IMR-90 (cell line): Measurements from ENCODE around the gene SMG5. TPM values are rescaled to one million over a fixed set of nuclear protein-coding genes. Genes with fewer than 3 reads are reported as not detected.

Source experiments
- ATAC-seq: fragments of 200-7000 bp; cut with Tn5 transposase; 2 replicates; pipeline ENCODE4 v1.9.1; 2020; ENCODE audit warnings: low read depth, mild to moderate bottlenecking, moderate library complexity
- BruUV-seq: library from RNA; stranded (reverse); fragments of 400-500 nt; replicated peaks from 2 replicates; lab custom pipeline; 2021; lab: Mats Ljungman, UMichigan
- CTCF ChIA-PET: fragments of 300-600 bp; formaldehyde crosslinking; extraction: SDS; loops from one replicate; lab custom pipeline; 2021; ENCODE audit warnings: antibody characterized with exemption; lab: Yijun Ruan, JAX
- POLR2A ChIA-PET: fragments of 300-600 bp; sonication (Branson Sonifier 250); formaldehyde crosslinking; loops from one replicate; lab custom pipeline; 2022; ENCODE audit warnings: antibody characterized with exemption; ENCODE audit not compliant: unreplicated experiment; lab: Charles Lee
- DNase-seq: peaks from one replicate; pipeline ENCODE4 v3.0.0; 2013
- H2AFZ ChIP-seq: replicated peaks from 2 replicates; pipeline ENCODE3; 2013; ENCODE audit warnings: low read length, mild to moderate bottlenecking; ENCODE audit not compliant: poor library complexity
- H2AK5ac ChIP-seq: 2 replicates; pipeline ENCODE4 v1.6.1; 2013; ENCODE audit warnings: low read depth, low read length, inconsistent platforms
- H2AK9ac ChIP-seq: replicated peaks from 2 replicates; pipeline ENCODE3; 2013; ENCODE audit warnings: mild to moderate bottlenecking, low read depth, low read length, moderate library complexity; ENCODE audit not compliant: poor library complexity
- H2BK120ac ChIP-seq: 2 replicates; pipeline ENCODE4 v1.6.1; 2013; ENCODE audit warnings: low read depth, low read length, inconsistent platforms
- H2BK15ac ChIP-seq: 3 replicates; pipeline ENCODE4 v1.6.1; 2013; ENCODE audit warnings: low read depth, low read length, inconsistent platforms
- H2BK20ac ChIP-seq: 2 replicates; pipeline ENCODE4 v1.6.1; 2013; ENCODE audit warnings: low read depth, mild to moderate bottlenecking, inconsistent platforms, low read length, moderate library complexity
- H2BK5ac ChIP-seq: 2 replicates; pipeline ENCODE4 v1.6.1; 2013; ENCODE audit warnings: mild to moderate bottlenecking, low read depth, low read length, inconsistent platforms; ENCODE audit not compliant: poor library complexity, severe bottlenecking
- H3K14ac ChIP-seq: replicated peaks from 2 replicates; pipeline ENCODE4 v1.6.1; 2013; ENCODE audit warnings: low read depth, low read length, inconsistent platforms
- H3K18ac ChIP-seq: 2 replicates; pipeline ENCODE4 v1.6.1; 2013; ENCODE audit warnings: low read depth, low read length, control low read depth
- H3K23ac ChIP-seq: 2 replicates; pipeline ENCODE4 v1.6.1; 2013; ENCODE audit warnings: low read depth, low read length, inconsistent platforms
- H3K27ac ChIP-seq: 2 replicates; pipeline ENCODE4 v1.5.1; 2013; ENCODE audit warnings: mild to moderate bottlenecking, control low read depth, low read length; ENCODE audit not compliant: insufficient read depth
- H3K27me3 ChIP-seq: 2 replicates; pipeline ENCODE4 v1.6.1; 2013; ENCODE audit warnings: low read length; ENCODE audit not compliant: control insufficient read depth, insufficient read depth
- H3K36me3 ChIP-seq: 2 replicates; pipeline ENCODE4 v1.6.1; 2013; ENCODE audit warnings: low read length, mixed read lengths; ENCODE audit not compliant: control insufficient read depth, insufficient read depth
- H3K4ac ChIP-seq: 2 replicates; pipeline ENCODE4 v1.6.1; 2013; ENCODE audit warnings: low read depth, low read length, inconsistent platforms
- H3K4me1 ChIP-seq: 2 replicates; pipeline ENCODE4 v1.6.1; 2013; ENCODE audit warnings: low read length, mixed read lengths; ENCODE audit not compliant: control insufficient read depth, insufficient read depth
- H3K4me2 ChIP-seq: 2 replicates; pipeline ENCODE4 v1.6.1; 2013; ENCODE audit warnings: low read depth, mild to moderate bottlenecking, control low read depth, low read length, moderate library complexity
- H3K4me3 ChIP-seq: 2 replicates; pipeline ENCODE4 v1.5.1; 2013; ENCODE audit warnings: low read depth, mild to moderate bottlenecking, control low read depth, low read length, moderate library complexity; ENCODE audit not compliant: insufficient read depth
- H3K56ac ChIP-seq: 2 replicates; pipeline ENCODE4 v1.6.1; 2013; ENCODE audit warnings: low read length, inconsistent platforms; ENCODE audit not compliant: insufficient read depth; ENCODE audit errors: extremely low read depth
- H3K79me1 ChIP-seq, 2 experiments: 2 replicates each; pipeline ENCODE4 v1.6.1; 2013; ENCODE audit warnings: low read length in 2 of 2, inconsistent platforms in 1 of 2, low read depth in 1 of 2
- H3K9ac ChIP-seq: 2 replicates; pipeline ENCODE4 v1.6.1; 2013; ENCODE audit warnings: low read depth, low read length, control low read depth
- H3K9me1 ChIP-seq: 2 replicates; pipeline ENCODE4 v1.6.1; 2013; ENCODE audit warnings: low read length, inconsistent platforms; ENCODE audit not compliant: insufficient read depth
- H3K9me3 ChIP-seq: 2 replicates; pipeline ENCODE4 v1.6.1; 2013; ENCODE audit warnings: low read length; ENCODE audit not compliant: control insufficient read depth, insufficient read depth
- H4K20me1 ChIP-seq: 2 replicates; pipeline ENCODE4 v1.6.1; 2013; ENCODE audit warnings: low read length, inconsistent platforms; ENCODE audit not compliant: insufficient read depth
- H4K5ac ChIP-seq: 2 replicates; pipeline ENCODE4 v1.6.1; 2013; ENCODE audit warnings: mild to moderate bottlenecking, low read depth, low read length, control low read depth
- H4K8ac ChIP-seq, 2 experiments: 2 replicates each; pipeline ENCODE4 v1.6.1; 2013; ENCODE audit warnings: low read depth in 2 of 2, low read length in 2 of 2, control low read depth in 1 of 2, inconsistent platforms in 1 of 2
- H4K91ac ChIP-seq: 2 replicates; pipeline ENCODE4 v1.6.1; 2013; ENCODE audit warnings: low read depth, low read length, inconsistent platforms; ENCODE audit not compliant: insufficient read depth
- BHLHE40 ChIP-seq: fragments of 150-350 bp; IDR thresholded peaks from 2 replicates; pipeline ENCODE4 v1.6.1; 2016; ENCODE audit warnings: mild to moderate bottlenecking, low read depth, low read length
- CTCF ChIP-seq: conservative IDR thresholded peaks from 2 replicates; pipeline ENCODE4 v1.5.1; 2012; ENCODE audit warnings: mild to moderate bottlenecking, low read depth, low read length, improper control_type of control experiment
- ELK1 ChIP-seq: fragments of 150-350 bp; IDR thresholded peaks from 2 replicates; pipeline ENCODE4 v1.6.1; 2016; ENCODE audit warnings: low read depth, mild to moderate bottlenecking, low read length, moderate library complexity, borderline replicate concordance
- FOS ChIP-seq: fragments of 150-350 bp; IDR thresholded peaks from 2 replicates; pipeline ENCODE4 v1.6.1; 2016; ENCODE audit warnings: low read depth, low read length
- MAFK ChIP-seq: IDR thresholded peaks from 2 replicates; pipeline ENCODE4 v1.6.1; 2012; ENCODE audit warnings: low read depth, low read length, improper control_type of control experiment
- MAZ ChIP-seq: IDR thresholded peaks from 2 replicates; pipeline ENCODE4 v1.6.1; 2012; ENCODE audit warnings: low read depth, mild to moderate bottlenecking, low read length, improper control_type of control experiment, moderate library complexity, borderline replicate concordance
- RAD21 ChIP-seq: IDR thresholded peaks from 2 replicates; pipeline ENCODE4 v1.6.1; 2012; ENCODE audit warnings: low read length, improper control_type of control experiment
- SMC3 ChIP-seq: fragments of 150-350 bp; IDR thresholded peaks from 2 replicates; pipeline ENCODE4 v1.6.1; 2016; ENCODE audit warnings: low read depth, mild to moderate bottlenecking, antibody characterized with exemption, low read length, moderate library complexity
- WGBS, 2 experiments: methylation state at CpG; one replicate each; pipeline versions ENCODE4 v1.1.5 to v1.1.7; 2013; ENCODE audit warnings: missing lambda C conversion rate in 2 of 2; ENCODE audit not compliant: insufficient read length in 1 of 2; ENCODE audit errors: extremely low coverage in 2 of 2; 5-methylcytosine and 5-hydroxymethylcytosine counted together
- dilution Hi-C: fragments of 300-500 bp; cut with HindIII; formaldehyde crosslinking; loops from one replicate; pipeline ENCODE4 v1.14.3; 2018; ENCODE audit warnings: low sequenced_read_pairs; ENCODE audit not compliant: unreplicated experiment
- in situ Hi-C: fragments of 300-500 bp; cut with MboI; formaldehyde crosslinking; loops from 3 replicates; pipeline ENCODE4 v1.14.3; 2019; ENCODE audit warnings: low sequenced_read_pairs, inconsistent platforms, mixed read lengths
- intact Hi-C: fragments of 100-400 bp; cut with micrococcal nuclease; formaldehyde crosslinking; loops from 2 replicates; pipeline ENCODE4 v1.10.0; 2022
- polyA plus RNA-seq, 3 experiments: library from polyadenylated mRNA; depleted of rRNA; stranded (reverse); fragments of >200 nt; gene quantifications; 2 replicates each; pipeline ENCODE4 v1.2.3, GENCODE V29; 2012; ENCODE audit warnings: low replicate concordance in 1 of 3
- total RNA-seq: library from RNA; depleted of rRNA; stranded (reverse); fragments of >200 nt; gene quantifications from 2 replicates; pipeline ENCODE4 v1.2.3, GENCODE V29; 2012

Gene SMG5
- total and polyA plus RNA-seq, 2 of the 4 experiments (the other 2 are of a cell fraction) = 34.7 to 37.3 TPM

- Histone ChIP-seq H4K20me1 (peaks cover 19% of the 10 kb centered on the region), H2AK5ac (no peak overlapping the region), H2BK120ac (no peak overlapping the region), H3K23ac (0 out of 2 replicates have a peak overlapping the region, but pooled peaks have one; percentile 16), H3K4me3 (no peak overlapping the region), H3K9ac (no peak overlapping the region), H3K79me1 (peaks cover 13 to 52% of the 10 kb centered on the region in 2 experiments; a peak in 3 of 4 replicates), H3K36me3 (peaks cover 62% of the 10 kb centered on the region), H3K4me1 (peaks cover 3% of the 10 kb centered on the region), H2BK20ac (no peak overlapping the region), H2AK9ac (no peak overlapping the region), H3K14ac (no peak overlapping the region; the same call in 1 of the 2 replicates), H3K4me2 (no peak overlapping the region), H3K27ac (no peak overlapping the region), H4K8ac (no peak overlapping the region), H3K4ac (peak overlapping the region; percentile 48), H3K9me1 (peaks cover 11% of the 10 kb centered on the region), H2BK5ac (peak overlapping the region; percentile 29), H2AFZ (no peak overlapping the region), H3K56ac (no peak overlapping the region), H3K27me3 (no peaks in the 10 kb centered on the region), H4K91ac (no peak overlapping the region; the same call in 1 of the 2 replicates), H2BK15ac (no peak overlapping the region), H3K18ac (no peak overlapping the region), H3K9me3 (no peaks in the 10 kb centered on the region), H4K5ac (no peak overlapping the region)
- intact Hi-C loops = loop anchor here (5.0 kb wide), 1 partner anchor 49 kb away; no protein-coding TSS in a partner anchor
- no TSS peak for BruUV-seq
- TF ChIP-seq MAFK = no peak
- TF ChIP-seq BHLHE40 = no peak
- TF ChIP-seq ELK1 = no peak
- no peak for TF ChIP-seq RAD21
- TF ChIP-seq SMC3 = no peak
- TF ChIP-seq MAZ = no peak
- TF ChIP-seq FOS = 0 out of 2 replicates have a peak, but pooled peaks have one; percentile 4
- TF ChIP-seq CTCF = no peak
- no CpG with 5 or more reads among the region's 4 CpGs for WGBS, 2 experiments
- DNase-seq (peak; percentile 69), ATAC-seq (peak; percentile 90)
- dilution Hi-C loops = no loop called here
- ChIA-PET CTCF (interaction anchor here (0.5 kb wide), 1 partner anchor 70 kb away, joined by 3 read pairs; no protein-coding TSS in a partner anchor), POLR2A (interaction anchor here (0.6 kb wide), 1 partner anchor 13 kb away, joined by 3 read pairs; no protein-coding TSS in a partner anchor)
- in situ Hi-C loops = no loop called here
Observed at GRCh38 chr1:156268336-156268735, 14.3 kb downstream of the SMG5 start.
